Amygdala (tissue), 56 donors: ENCODE results near the gene YWHAG.
A peak's percentile ranks its signal among the peaks of the same experiment; 100 is the strongest.
"Not testable (repeated sequence)": the region's sequence is repeated elsewhere in the genome, so short reads cannot be mapped to it uniquely, and the experiment has no call there.

Experiments
- DNase-seq, 56 donors: peaks; one replicate each; lab custom pipeline; 2025; lab: John Stamatoyannopoulos, UW

Gene YWHAG

GRCh38 chr7:76381814-76382213 lies 23.0 kb upstream of the YWHAG start:
- DNase-seq, result no peak

GRCh38 chr7:76380623-76380966 lies 21.8 kb upstream of the YWHAG start:
- DNase-seq, result peak in 2 of 56 donors; percentile 32 to 42

DNA sequence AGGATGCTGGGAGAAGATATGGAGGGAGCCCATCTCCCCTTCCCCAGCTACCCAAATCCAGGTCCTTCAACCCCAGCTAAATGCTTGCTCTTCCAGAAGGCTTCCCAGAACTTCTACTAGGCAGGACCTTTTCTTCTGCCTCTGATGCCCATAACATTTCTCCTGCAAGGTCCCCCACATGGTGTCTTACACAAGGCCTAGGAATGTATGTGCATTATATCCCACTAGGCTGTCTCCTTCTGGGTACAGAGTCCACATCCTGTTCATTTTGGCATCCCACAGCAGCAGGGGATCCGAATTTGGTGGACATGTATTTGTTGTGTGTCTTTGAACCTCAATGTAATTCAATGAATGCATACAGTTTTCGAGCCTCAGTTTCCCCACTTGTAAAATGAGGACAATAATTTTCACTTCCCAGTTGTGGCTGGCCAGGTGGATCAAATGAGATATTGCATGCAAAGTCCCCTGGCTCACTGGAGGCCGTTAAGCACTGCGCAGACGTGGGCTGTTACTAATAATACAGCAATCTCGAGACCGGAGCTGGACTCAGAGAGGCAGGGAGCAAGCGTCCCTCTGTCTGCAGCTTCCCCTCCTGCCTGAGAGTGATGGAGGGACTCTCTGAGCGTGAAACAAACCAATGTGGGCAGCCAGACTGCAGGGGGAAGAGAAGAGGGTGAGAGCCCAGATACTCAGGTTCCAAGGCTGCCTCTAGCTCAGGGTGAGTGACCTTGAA lies 18.6 kb upstream of the YWHAG start:
- no peak for DNase-seq

- DNase-seq, result no peak
Observed at GRCh38 chr7:76375251-76375650, 16.5 kb upstream of the YWHAG start.

- no peak for DNase-seq
Observed at GRCh38 chr7:76372984-76373833, 14.4 kb upstream of the YWHAG start.

- DNase-seq, result no peak
Observed at GRCh38 chr7:76371396-76371795, 12.6 kb upstream of the YWHAG start.

DNA sequence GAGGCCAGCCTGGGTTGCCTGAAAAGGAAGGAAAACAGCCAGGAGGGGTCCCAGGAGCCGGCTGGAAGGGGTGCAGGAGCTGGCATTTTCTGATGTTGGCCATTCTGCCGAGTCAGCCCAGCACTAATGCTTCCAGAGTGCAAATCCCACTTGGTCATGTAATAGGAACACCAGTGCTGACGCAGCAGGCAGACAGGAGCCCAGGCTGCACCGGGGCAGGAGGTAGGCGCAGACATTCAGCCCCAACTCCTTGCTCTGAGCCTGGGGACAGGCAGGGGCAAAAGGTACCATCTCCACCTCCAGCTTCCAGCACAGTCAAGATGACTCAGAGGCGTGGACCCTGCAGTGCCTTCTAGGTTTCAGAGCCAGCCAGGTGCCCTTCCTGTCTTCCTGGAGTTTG lies 10.2 kb upstream of the YWHAG start:
- no peak for DNase-seq

DNA sequence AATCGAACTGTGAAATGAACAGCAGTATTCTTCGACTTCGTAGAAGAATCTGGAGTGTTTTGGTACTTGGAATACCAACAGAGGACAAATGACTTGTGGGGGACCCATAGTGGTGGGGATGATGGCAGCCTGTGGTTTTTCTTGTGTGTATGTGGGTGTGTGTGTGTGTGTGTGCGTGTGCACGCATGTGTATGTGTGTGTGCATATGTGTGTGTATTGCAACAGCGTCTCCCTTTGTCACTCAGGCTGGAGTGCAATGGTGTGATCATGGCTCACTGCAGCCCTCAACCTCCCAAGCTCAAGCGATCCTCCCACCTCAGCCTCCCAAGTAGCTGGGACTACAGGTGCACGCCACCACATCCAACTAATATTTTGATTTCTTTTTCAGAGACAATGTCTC lies 9.4 kb upstream of the YWHAG start:
- DNase-seq, result no peak

GRCh38 chr7:76364198-76364584 lies 5.4 kb upstream of the YWHAG start:
- peak in 3 of 56 donors; percentile 15 to 39 (median 30) for DNase-seq

DNA sequence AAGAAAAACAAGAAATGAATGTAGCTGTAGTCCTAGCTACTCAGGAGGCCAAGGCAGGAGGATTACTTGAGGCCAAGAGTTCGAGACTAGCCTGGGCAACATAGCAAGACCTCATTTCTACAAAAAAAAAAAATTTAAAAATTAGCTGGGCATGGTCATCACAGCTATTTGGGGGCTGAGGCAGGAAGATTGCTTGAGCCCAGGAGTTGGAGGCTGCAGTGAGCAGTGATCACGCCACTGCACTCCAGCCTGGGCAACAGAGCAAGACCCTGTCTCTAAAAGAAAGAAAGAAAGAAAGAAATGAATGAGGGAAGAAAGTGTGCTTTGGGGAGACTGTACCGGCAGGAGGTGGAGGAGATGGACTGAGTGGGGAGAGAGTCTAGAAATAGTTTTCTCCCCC lies 5.0 kb upstream of the YWHAG start:
- DNase-seq, result not testable (repeated sequence)

GRCh38 chr7:76359978-76360638 lies 1.3 kb upstream of the YWHAG start:
- no peak for DNase-seq

GRCh38 chr7:76359111-76359977 lies 553 bp upstream of the YWHAG start:
- DNase-seq, result peak; percentile 89 to 100 (median 98)

DNA sequence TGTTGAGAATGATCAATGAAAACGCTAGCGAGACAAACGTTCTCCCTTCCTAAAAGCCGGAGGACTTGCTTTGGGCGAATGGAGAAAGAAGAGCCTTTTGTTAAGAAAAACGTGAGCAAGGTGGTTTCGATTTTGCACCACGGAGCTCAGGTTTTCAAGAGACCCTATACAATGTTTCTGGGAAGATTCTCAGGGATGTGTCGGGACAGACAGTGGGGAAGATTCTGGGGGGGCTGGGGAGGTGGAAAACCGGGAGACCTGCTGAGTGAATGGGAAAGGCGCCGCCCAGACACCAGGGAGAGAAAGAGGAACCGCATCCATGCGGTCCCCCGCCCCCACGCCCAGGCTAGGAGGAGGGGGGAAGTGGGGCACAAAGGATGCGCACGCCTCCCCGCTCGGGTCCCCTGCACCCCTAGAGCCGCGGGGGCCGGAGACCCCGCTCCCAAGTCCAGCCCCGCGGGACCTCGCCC lies 745 bp downstream of the YWHAG start:
- peak in 48 of 56 donors; percentile 17 to 78 (median 60) for DNase-seq

- no peak for DNase-seq
Observed at GRCh38 chr7:76357475-76358010, 1.2 kb downstream of the YWHAG start.

DNA sequence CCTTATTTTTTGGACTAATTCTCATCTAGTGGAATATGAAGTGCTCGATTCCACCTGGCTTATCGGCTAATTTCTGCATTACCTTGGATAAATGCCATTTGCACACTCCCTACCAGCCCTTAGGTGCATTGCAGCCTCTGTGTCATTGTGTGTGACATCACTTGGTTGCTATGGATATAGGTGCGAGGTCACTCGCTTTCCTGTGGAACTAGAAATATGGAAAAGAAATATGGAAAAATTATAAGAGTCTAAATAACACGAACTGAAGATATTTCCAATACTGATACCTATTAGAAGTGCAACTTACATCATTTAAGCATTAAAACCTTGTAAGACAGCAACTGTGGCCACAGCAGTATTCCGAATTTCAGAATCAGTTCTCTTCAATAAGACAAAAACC lies 2.0 kb downstream of the YWHAG start:
- DNase-seq, result peak in 2 of 56 donors; percentile 7 to 34

- DNase-seq, result no peak
Observed at GRCh38 chr7:76356115-76356514, 2.7 kb downstream of the YWHAG start.

DNA sequence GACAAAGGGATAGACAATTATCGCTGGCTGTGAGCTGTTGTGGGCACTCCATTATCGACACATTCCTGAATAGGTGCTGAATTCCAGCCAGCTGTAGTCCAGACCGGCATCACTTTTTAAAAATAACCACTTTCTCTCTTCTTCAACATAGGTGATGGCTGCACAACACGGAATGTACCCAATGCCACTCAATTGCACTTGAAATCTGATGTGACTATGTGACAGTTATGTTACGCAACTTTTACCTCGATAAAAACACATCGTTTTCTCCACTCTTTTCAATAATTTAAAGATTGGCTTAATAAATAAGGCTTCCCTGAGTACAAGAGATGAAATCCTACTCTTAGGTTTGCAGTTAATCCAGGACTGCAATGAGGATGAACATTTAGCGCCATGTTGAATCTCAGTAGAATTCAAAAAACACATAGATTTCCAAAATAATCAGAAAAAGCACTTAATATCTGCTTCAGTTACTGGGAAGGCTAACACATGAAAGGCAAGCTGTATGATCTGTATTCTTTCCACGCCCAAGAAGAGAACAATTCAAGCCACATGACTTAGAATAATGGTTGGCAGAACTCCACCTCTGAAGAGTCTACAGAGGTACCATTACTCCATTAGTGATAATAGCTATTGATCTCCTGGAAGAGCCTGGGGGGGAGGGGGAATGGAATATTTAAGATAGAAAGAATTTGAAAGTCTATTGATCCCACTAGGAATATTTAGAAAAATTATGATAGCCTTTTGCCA lies 3.6 kb downstream of the YWHAG start:
- DNase-seq, result peak in 5 of 56 donors; percentile 8 to 61 (median 18)

GRCh38 chr7:76354516-76354915 lies 4.3 kb downstream of the YWHAG start:
- peak in 1 of 56 donors; percentile 8 for DNase-seq

DNA sequence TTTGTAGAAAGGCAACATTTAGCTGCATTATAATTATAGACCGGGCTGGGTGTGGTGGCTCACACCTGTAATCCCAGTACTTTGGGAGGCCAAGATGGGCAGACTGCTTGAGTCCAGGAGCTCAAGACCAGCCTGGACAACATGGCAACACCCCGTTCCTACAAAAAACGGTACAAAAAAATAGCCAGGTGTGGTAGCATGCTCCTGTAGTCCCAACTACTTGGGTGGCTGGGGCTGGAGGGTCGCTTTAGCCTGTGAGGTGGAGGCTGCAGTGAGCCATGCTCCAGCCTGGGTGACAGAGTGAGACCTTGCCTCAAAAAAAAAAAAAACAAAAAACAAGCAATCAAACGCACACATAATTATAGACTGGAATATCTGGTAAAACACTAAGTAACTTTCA lies 5.0 kb downstream of the YWHAG start:
- no peak for DNase-seq
